Transverse colon (tissue), 4 donors: Measurements from ENCODE around the gene CHPF. TPM values are rescaled to one million over a fixed set of nuclear protein-coding genes. Genes with fewer than 3 reads are reported as not detected.

Experiments used
- DNase-seq: peaks from one replicate; pipeline ENCODE4 v3.0.0-alpha.2; 2019
- H3K27ac ChIP-seq, 4 donors: fragments of 200-600 bp; sonication (generic); 2 replicates each; pipeline ENCODE4 v1.5.1; 2016 to 2018; ENCODE audit warnings: inconsistent platforms in 4 of 4
- H3K27me3 ChIP-seq: fragments of 200-600 bp; sonication (generic); 2 replicates; pipeline ENCODE4 v1.5.1; 2017; ENCODE audit warnings: inconsistent platforms
- H3K36me3 ChIP-seq, 4 donors: fragments of 200-600 bp; sonication (generic); 2 replicates each; pipeline ENCODE4 v1.5.1; 2017 to 2019; ENCODE audit warnings: inconsistent platforms in 4 of 4
- H3K4me1 ChIP-seq, 4 donors: fragments of 200-600 bp; sonication (generic); 2 replicates each; pipeline ENCODE4 v1.5.1; 2017 to 2020; ENCODE audit warnings: inconsistent platforms in 4 of 4
- H3K4me3 ChIP-seq, 4 donors: fragments of 200-600 bp; sonication (generic); 1 replicate in 1 of 4; 2 replicates in 3 of 4; pipeline versions ENCODE4 v1.5.1 to v1.6.1; 2017 to 2019; ENCODE audit warnings: inconsistent platforms in 4 of 4
- H3K9me3 ChIP-seq, 2 donors: fragments of 200-600 bp; sonication (generic); 2 replicates each; pipeline ENCODE4 v1.5.1; 2017 to 2019; ENCODE audit warnings: inconsistent platforms in 2 of 2
- EP300 ChIP-seq: sonication (generic); formaldehyde crosslinking; IDR thresholded peaks from one replicate; pipeline ENCODE4 v1.6.1; 2017; ENCODE audit warnings: antibody characterized with exemption, low read depth
- POLR2A ChIP-seq: fragments of 450-650 bp; IDR thresholded peaks from one replicate; pipeline ENCODE4 v1.6.1; 2016; ENCODE audit warnings: antibody characterized with exemption, mild to moderate bottlenecking, moderate library complexity
- POLR2AphosphoS5 ChIP-seq, 3 donors: sonication (generic); formaldehyde crosslinking; IDR thresholded peaks; one replicate each; pipeline ENCODE4 v1.6.1; 2016; ENCODE audit warnings: antibody characterized with exemption in 3 of 3
- WGBS, 2 donors: methylation state at CpG; one replicate each; pipeline ENCODE4 v1.1.5; 2018; ENCODE audit warnings: low coverage in 1 of 2; 5-methylcytosine and 5-hydroxymethylcytosine counted together
- in situ Hi-C, 4 donors: fragments of 200-750 bp; cut with MboI; loops; one replicate each; pipeline versions ENCODE4 v1.15.0 to v1.15.1; 2017; ENCODE audit warnings: low sequenced_read_pairs in 3 of 4, low pct_ligation_motif_present in 1 of 4, low pct_unique_long_range_greater_than_20kb in 1 of 4
- intact Hi-C: fragments of 100-400 bp; cut with DNase I; formaldehyde crosslinking; loops from one replicate; pipeline ENCODE4 v1.15.1; 2023; ENCODE audit warnings: low total_unique reads
- total RNA-seq, 4 donors: library from RNA; depleted of rRNA; stranded (reverse); fragments of >200 nt; gene quantifications; one replicate each; pipeline ENCODE4 v1.1.0, GENCODE V29; 2016
- TF ChIP-seq, protein P1 (sequence below), 5 experiments: fragments of 200-600 bp in 3 of 5; fragments of 450-650 bp in 2 of 5; sonication (generic) in 3 of 5; IDR thresholded peaks; 1 replicate in 2 of 5; 2 replicates in 3 of 5; pipeline ENCODE4 v1.5.1; 2016 to 2017; ENCODE audit warnings: antibody characterized with exemption in 5 of 5, inconsistent platforms in 3 of 5, mild to moderate bottlenecking in 2 of 5, moderate library complexity in 1 of 5

The CHPF gene
- total RNA-seq, 4 donors from 2014 or later, result 21.1 to 58.2 (median 52.1) TPM

DNA sequence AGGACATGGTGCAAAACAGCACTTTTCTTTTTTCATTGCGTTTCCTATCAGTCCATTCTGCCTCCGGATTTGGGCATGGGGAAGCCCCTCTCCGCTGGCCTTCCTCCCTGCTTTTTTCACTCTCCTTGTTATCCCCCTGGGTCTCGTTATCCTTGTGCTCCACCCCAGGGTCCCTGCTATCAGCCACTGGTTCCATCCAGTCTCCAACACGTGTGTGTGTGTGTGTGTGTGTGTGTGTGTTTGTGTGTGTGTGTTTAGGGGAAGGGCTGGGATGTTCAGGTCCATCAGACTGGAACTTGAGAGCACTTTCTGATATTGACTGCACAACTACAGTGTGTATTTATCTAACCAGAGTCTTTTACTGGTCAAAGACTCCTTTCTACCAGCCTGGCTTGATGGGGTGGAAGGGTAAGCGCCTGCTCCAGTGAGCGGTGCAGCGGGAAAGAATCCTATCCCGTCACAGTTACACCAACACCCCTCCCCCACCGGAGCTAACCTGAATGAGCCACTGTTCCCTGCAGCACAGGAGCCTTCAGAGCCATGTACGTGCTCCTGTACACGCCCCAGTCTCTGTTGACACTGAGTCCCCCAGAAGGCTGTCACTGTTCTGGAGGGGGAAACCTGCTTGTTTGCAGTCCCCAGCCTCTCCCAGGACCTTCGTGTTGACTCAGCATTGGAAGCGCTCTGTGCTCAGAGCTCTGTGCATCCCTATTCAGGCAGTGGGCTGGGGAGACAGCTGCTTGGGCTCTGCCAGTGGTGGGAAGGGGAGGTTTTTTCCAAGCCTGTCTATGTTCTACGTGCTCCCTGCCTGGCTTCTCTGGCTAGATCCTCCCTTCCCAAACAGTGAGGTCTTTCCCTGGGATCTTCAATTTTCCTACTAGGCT, 33.1 kb upstream of the CHPF start:
- Histone ChIP-seq H3K27ac (no peak overlapping the region), H3K4me1 (peaks cover 0 to under 1% (median 0%) of the 10 kb centered on the region in 4 donors), H3K4me3 (no peak overlapping the region), H3K36me3 (no peaks in the 10 kb centered on the region), H3K9me3 (no peaks in the 10 kb centered on the region), H3K27me3 (peaks cover 22% of the 10 kb centered on the region)
- TF ChIP-seq POLR2AphosphoS5 (IDR thresholded peaks at IDR 0.05), result no peak
- TF ChIP-seq, protein P1, sequence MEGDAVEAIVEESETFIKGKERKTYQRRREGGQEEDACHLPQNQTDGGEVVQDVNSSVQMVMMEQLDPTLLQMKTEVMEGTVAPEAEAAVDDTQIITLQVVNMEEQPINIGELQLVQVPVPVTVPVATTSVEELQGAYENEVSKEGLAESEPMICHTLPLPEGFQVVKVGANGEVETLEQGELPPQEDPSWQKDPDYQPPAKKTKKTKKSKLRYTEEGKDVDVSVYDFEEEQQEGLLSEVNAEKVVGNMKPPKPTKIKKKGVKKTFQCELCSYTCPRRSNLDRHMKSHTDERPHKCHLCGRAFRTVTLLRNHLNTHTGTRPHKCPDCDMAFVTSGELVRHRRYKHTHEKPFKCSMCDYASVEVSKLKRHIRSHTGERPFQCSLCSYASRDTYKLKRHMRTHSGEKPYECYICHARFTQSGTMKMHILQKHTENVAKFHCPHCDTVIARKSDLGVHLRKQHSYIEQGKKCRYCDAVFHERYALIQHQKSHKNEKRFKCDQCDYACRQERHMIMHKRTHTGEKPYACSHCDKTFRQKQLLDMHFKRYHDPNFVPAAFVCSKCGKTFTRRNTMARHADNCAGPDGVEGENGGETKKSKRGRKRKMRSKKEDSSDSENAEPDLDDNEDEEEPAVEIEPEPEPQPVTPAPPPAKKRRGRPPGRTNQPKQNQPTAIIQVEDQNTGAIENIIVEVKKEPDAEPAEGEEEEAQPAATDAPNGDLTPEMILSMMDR (IDR thresholded peaks at IDR 0.05), result no peak
- 35 to 41% methylated on average over 4 to 15 of the region's 15 CpGs for WGBS, 2 donors
- DNase-seq, result no peak
- in situ Hi-C loops, result no loop called here
- intact Hi-C loops, result no loop called here

- Histone ChIP-seq H3K27ac (no peak overlapping the region), H3K9me3 (no peaks in the 10 kb centered on the region), H3K4me1 (peaks cover 0 to 6% (median 4%) of the 10 kb centered on the region in 4 donors), H3K4me3 (no peak overlapping the region), H3K36me3 (no peaks in the 10 kb centered on the region), H3K27me3 (peaks cover 30% of the 10 kb centered on the region)
- in situ Hi-C loops, result no loop called here
- TF ChIP-seq, protein P1 (IDR thresholded peaks at IDR 0.05), result no peak
- TF ChIP-seq POLR2AphosphoS5 (IDR thresholded peaks at IDR 0.05) (no peak), POLR2A (no peak), EP300 (no peak)
- WGBS, 2 donors, result 85 to 86% methylated on average over 2 to 6 of the region's 6 CpGs
- DNase-seq, result no peak
- intact Hi-C loops, result no loop called here
Observed at GRCh38 chr2:219575566-219576504, 32.2 kb upstream of the CHPF start.

GRCh38 chr2:219574484-219575311, 31.1 kb upstream of the CHPF start:
- H3K27me3 ChIP-seq, result peaks cover 40% of the 10 kb centered on the region
- H3K4me1 ChIP-seq, result peaks cover 3 to 17% (median 7%) of the 10 kb centered on the region in 4 donors
- H3K27ac ChIP-seq, result no peak overlapping the region
- WGBS, 2 donors, result 40 to 81% methylated on average over 1 to 21 of the region's 22 CpGs
- no peaks in the 10 kb centered on the region for H3K36me3 ChIP-seq
- no peak overlapping the region for H3K4me3 ChIP-seq
- intact Hi-C loops (no loop called here), in situ Hi-C loops (no loop called here)
- DNase-seq, result no peak
- no peaks in the 10 kb centered on the region for H3K9me3 ChIP-seq
- TF ChIP-seq POLR2A, result no peak
- TF ChIP-seq POLR2AphosphoS5 (IDR thresholded peaks at IDR 0.05), result no peak
- TF ChIP-seq, protein P1 (IDR thresholded peaks at IDR 0.05), result no peak
- no peak for TF ChIP-seq EP300
